ENCODE measurements around the gene RRAS2.

DNA sequence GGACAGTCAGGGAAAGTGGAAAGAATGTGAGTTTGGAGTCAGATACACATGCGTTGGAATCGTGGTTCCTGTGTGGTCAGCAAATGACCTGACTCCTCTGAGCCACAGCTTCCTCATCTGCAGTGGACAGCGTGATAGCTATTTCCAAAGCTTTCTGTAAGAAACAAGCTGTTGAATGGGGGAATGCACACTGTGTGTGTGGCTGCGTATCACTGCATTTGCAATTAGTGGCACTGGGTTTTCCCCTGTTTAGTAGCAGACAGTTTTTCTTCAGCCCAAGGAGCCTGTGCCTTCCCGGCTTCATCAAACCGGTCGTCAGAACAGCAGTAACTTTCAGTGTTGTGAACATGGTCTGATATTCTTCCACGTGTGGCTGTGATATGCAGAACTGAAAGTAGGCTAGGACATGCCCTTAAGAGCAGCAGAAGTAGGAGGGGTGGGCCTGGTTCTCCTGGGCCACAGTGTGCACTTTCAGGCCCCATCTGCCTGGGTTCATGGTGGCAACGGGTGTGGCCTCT lies 121.5 kb downstream of the RRAS2 start:
- no peak for TF ChIP-seq EZH2 (IDR thresholded peaks at IDR 0.05; ENCODE audit: borderline replicate concordance, low read length)
- TF ChIP-seq, protein P1, sequence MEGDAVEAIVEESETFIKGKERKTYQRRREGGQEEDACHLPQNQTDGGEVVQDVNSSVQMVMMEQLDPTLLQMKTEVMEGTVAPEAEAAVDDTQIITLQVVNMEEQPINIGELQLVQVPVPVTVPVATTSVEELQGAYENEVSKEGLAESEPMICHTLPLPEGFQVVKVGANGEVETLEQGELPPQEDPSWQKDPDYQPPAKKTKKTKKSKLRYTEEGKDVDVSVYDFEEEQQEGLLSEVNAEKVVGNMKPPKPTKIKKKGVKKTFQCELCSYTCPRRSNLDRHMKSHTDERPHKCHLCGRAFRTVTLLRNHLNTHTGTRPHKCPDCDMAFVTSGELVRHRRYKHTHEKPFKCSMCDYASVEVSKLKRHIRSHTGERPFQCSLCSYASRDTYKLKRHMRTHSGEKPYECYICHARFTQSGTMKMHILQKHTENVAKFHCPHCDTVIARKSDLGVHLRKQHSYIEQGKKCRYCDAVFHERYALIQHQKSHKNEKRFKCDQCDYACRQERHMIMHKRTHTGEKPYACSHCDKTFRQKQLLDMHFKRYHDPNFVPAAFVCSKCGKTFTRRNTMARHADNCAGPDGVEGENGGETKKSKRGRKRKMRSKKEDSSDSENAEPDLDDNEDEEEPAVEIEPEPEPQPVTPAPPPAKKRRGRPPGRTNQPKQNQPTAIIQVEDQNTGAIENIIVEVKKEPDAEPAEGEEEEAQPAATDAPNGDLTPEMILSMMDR (conservative IDR thresholded peaks at IDR 0.05 in 1 of 2, IDR thresholded peaks at IDR 0.05 in 1 of 2; ENCODE audit: extremely low read depth in 1 of 2, insufficient read depth in 1 of 2, low read depth in 1 of 2, low read length in 2 of 2): no peak
